ENCODE results near the gene CBFA2T3.
"Not testable (repeated sequence)": the region's sequence is repeated elsewhere in the genome, so short reads cannot be mapped to it uniquely, and the experiment has no call there.

The CBFA2T3 gene

GRCh38 chr16:88893127-88893968 lies 83.7 kb downstream of the CBFA2T3 start:
- TF ChIP-seq EZH2phosphoT487 (IDR thresholded peaks at IDR 0.05; ENCODE audit: borderline replicate concordance) (no peak), CTCF (conservative IDR thresholded peaks at IDR 0.05; ENCODE audit: low read length) (no peak)
- Histone ChIP-seq H3K9me2 (replicated peaks; ENCODE audit: low read depth, low read length) (no peaks in the 10 kb centered on the region), H3K27me3 (ENCODE audit: insufficient read depth, low read length, poor library complexity, severe bottlenecking) (no peaks in the 10 kb centered on the region), H2AFZ (ENCODE audit: low read length) (no peak overlapping the region), H3K36me3 (ENCODE audit: insufficient read depth, low read length) (peaks cover 42% of the 10 kb centered on the region; the same call in 1 of the 2 replicates), H3F3A (ENCODE audit: low read depth) (no peaks in the 10 kb centered on the region), H3K4me3 (ENCODE audit: low read length, poor library complexity, severe bottlenecking) (no peak overlapping the region), H3K9me3 (ENCODE audit: insufficient read depth, low read depth, low read length) (no peaks in the 10 kb centered on the region), H3K4me1 (ENCODE audit: insufficient read depth, low read length, poor library complexity, severe bottlenecking) (no peaks in the 10 kb centered on the region), H3K79me2 (ENCODE audit: insufficient read depth, low read length) (no peaks in the 10 kb centered on the region), H4K20me1 (ENCODE audit: insufficient read depth, low read length, poor library complexity, severe bottlenecking) (peaks cover 2% of the 10 kb centered on the region), H3K4me2 (ENCODE audit: low read depth, low read length, poor library complexity, severe bottlenecking) (no peak overlapping the region), H3K9ac (ENCODE audit: low read depth, low read length, poor library complexity, severe bottlenecking) (no peak overlapping the region)

- TF ChIP-seq CTCF (conservative IDR thresholded peaks at IDR 0.05; ENCODE audit: low read length) (no peak), EZH2phosphoT487 (IDR thresholded peaks at IDR 0.05; ENCODE audit: borderline replicate concordance) (no peak)
- no peaks in the 10 kb centered on the region for H3F3A ChIP-seq (ENCODE audit: low read depth)
- no peak overlapping the region for H2AFZ ChIP-seq (ENCODE audit: low read length)
- H3K36me3 ChIP-seq (ENCODE audit: insufficient read depth, low read length), result peaks cover 33% of the 10 kb centered on the region; the same call in 1 of the 2 replicates
- H3K9me3 ChIP-seq (ENCODE audit: insufficient read depth, low read depth, low read length), result no peaks in the 10 kb centered on the region
- H3K4me2 ChIP-seq (ENCODE audit: low read depth, low read length, poor library complexity, severe bottlenecking), result no peak overlapping the region
- H4K20me1 ChIP-seq (ENCODE audit: insufficient read depth, low read length, poor library complexity, severe bottlenecking), result no peaks in the 10 kb centered on the region
- H3K4me1 ChIP-seq (ENCODE audit: insufficient read depth, low read length, poor library complexity, severe bottlenecking), result no peaks in the 10 kb centered on the region
- H3K79me2 ChIP-seq (ENCODE audit: insufficient read depth, low read length), result no peaks in the 10 kb centered on the region
- no peaks in the 10 kb centered on the region for H3K9me2 ChIP-seq (replicated peaks; ENCODE audit: low read depth, low read length)
- H3K27me3 ChIP-seq (ENCODE audit: insufficient read depth, low read length, poor library complexity, severe bottlenecking), result no peaks in the 10 kb centered on the region
- no peak overlapping the region for H3K4me3 ChIP-seq (ENCODE audit: low read length, poor library complexity, severe bottlenecking)
- H3K9ac ChIP-seq (ENCODE audit: low read depth, low read length, poor library complexity, severe bottlenecking), result no peak overlapping the region
Observed at GRCh38 chr16:88892065-88892464, 84.9 kb downstream of the CBFA2T3 start.

- Histone ChIP-seq H3K4me2 (ENCODE audit: low read depth, low read length, poor library complexity, severe bottlenecking) (no peak overlapping the region), H3K27me3 (ENCODE audit: insufficient read depth, low read length, poor library complexity, severe bottlenecking) (no peaks in the 10 kb centered on the region), H3K4me1 (ENCODE audit: insufficient read depth, low read length, poor library complexity, severe bottlenecking) (no peaks in the 10 kb centered on the region), H3K4me3 (ENCODE audit: low read length, poor library complexity, severe bottlenecking) (no peak overlapping the region), H3K36me3 (ENCODE audit: insufficient read depth, low read length) (peaks cover 29% of the 10 kb centered on the region; the same call in 1 of the 2 replicates), H3K9me2 (replicated peaks; ENCODE audit: low read depth, low read length) (no peaks in the 10 kb centered on the region), H3K9ac (ENCODE audit: low read depth, low read length, poor library complexity, severe bottlenecking) (no peak overlapping the region), H3K79me2 (ENCODE audit: insufficient read depth, low read length) (no peaks in the 10 kb centered on the region), H3F3A (ENCODE audit: low read depth) (no peaks in the 10 kb centered on the region), H3K9me3 (ENCODE audit: insufficient read depth, low read depth, low read length) (no peaks in the 10 kb centered on the region), H4K20me1 (ENCODE audit: insufficient read depth, low read length, poor library complexity, severe bottlenecking) (no peaks in the 10 kb centered on the region), H2AFZ (ENCODE audit: low read length) (no peak overlapping the region)
- no peak for TF ChIP-seq EZH2phosphoT487 (IDR thresholded peaks at IDR 0.05; ENCODE audit: borderline replicate concordance)
- TF ChIP-seq CTCF (conservative IDR thresholded peaks at IDR 0.05; ENCODE audit: low read length), result no peak
Observed at GRCh38 chr16:88891083-88891482, 85.9 kb downstream of the CBFA2T3 start.

- not testable (repeated sequence) for H3K4me1 ChIP-seq (ENCODE audit: insufficient read depth, low read length, poor library complexity, severe bottlenecking); H3K9ac ChIP-seq (ENCODE audit: low read depth, low read length, poor library complexity, severe bottlenecking)
- H3K36me3 ChIP-seq (ENCODE audit: insufficient read depth, low read length), result peaks cover 34% of the 10 kb centered on the region; the same call in 1 of the 2 replicates
Observed at GRCh38 chr16:88889702-88890352, 87.2 kb downstream of the CBFA2T3 start.

More at GRCh38 chr16:88889702-88890352, 87.2 kb downstream of the CBFA2T3 start:
- H3K9me3 ChIP-seq (ENCODE audit: insufficient read depth, low read depth, low read length); H3F3A ChIP-seq (ENCODE audit: low read depth); H2AFZ ChIP-seq (ENCODE audit: low read length); H3K9me2 ChIP-seq (replicated peaks; ENCODE audit: low read depth, low read length); H4K20me1 ChIP-seq (ENCODE audit: insufficient read depth, low read length, poor library complexity, severe bottlenecking); H3K27me3 ChIP-seq (ENCODE audit: insufficient read depth, low read length, poor library complexity, severe bottlenecking); H3K4me2 ChIP-seq (ENCODE audit: low read depth, low read length, poor library complexity, severe bottlenecking); H3K4me3 ChIP-seq (ENCODE audit: low read length, poor library complexity, severe bottlenecking); H3K79me2 ChIP-seq (ENCODE audit: insufficient read depth, low read length): not testable (repeated sequence)

Measured in Loucy (cell line).